GM12801 (cell line): ENCODE data around the gene NEURL1.

Experiments
- TF ChIP-seq, protein P1 (sequence below): IDR thresholded peaks from one replicate; pipeline ENCODE4 v1.5.1; 2011; ENCODE audit warnings: control low read depth; ENCODE audit not compliant: insufficient read length; ENCODE audit errors: extremely low read depth

The NEURL1 gene

DNA sequence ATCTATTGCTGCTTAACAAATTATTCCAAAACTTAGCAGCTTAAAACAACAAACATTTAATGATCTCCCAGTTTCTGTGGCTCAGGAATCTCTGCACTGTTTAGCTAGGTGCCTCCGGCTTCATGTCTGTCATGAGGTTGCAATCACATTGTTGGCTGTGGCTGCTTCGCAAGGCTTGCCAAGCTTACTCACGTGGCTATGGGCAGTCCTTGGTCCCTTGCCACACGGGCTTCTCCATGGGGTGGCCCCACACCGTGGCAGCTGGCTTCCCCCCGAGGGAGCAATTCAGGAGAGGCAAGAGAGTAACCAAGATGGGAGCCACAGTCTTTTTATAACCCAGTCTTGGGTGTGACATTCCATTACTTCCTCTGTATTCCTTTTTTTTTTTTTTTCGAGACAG lies 67.4 kb downstream of the NEURL1 start:
- TF ChIP-seq, protein P1, sequence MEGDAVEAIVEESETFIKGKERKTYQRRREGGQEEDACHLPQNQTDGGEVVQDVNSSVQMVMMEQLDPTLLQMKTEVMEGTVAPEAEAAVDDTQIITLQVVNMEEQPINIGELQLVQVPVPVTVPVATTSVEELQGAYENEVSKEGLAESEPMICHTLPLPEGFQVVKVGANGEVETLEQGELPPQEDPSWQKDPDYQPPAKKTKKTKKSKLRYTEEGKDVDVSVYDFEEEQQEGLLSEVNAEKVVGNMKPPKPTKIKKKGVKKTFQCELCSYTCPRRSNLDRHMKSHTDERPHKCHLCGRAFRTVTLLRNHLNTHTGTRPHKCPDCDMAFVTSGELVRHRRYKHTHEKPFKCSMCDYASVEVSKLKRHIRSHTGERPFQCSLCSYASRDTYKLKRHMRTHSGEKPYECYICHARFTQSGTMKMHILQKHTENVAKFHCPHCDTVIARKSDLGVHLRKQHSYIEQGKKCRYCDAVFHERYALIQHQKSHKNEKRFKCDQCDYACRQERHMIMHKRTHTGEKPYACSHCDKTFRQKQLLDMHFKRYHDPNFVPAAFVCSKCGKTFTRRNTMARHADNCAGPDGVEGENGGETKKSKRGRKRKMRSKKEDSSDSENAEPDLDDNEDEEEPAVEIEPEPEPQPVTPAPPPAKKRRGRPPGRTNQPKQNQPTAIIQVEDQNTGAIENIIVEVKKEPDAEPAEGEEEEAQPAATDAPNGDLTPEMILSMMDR = no peak

DNA sequence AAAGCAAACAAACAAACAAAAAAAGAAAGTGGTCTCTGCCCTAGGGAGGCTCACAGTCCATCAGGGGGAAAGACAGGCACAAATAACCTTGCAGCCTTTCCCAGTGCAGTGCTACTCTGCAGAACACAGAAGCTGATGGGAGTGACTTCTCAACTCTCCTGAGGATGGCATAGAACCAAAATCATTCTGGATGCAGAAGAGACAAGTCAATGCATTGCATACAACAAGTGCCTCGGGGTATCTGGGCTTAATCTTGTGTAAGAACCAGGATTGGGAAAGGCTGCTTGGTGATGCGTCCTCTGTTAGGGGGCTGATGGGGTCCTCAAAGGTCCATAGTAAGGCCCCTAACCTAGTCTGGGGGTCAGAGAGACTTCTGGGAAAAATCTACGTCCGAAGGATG lies 68.9 kb downstream of the NEURL1 start:
- TF ChIP-seq, protein P1 = no peak

DNA sequence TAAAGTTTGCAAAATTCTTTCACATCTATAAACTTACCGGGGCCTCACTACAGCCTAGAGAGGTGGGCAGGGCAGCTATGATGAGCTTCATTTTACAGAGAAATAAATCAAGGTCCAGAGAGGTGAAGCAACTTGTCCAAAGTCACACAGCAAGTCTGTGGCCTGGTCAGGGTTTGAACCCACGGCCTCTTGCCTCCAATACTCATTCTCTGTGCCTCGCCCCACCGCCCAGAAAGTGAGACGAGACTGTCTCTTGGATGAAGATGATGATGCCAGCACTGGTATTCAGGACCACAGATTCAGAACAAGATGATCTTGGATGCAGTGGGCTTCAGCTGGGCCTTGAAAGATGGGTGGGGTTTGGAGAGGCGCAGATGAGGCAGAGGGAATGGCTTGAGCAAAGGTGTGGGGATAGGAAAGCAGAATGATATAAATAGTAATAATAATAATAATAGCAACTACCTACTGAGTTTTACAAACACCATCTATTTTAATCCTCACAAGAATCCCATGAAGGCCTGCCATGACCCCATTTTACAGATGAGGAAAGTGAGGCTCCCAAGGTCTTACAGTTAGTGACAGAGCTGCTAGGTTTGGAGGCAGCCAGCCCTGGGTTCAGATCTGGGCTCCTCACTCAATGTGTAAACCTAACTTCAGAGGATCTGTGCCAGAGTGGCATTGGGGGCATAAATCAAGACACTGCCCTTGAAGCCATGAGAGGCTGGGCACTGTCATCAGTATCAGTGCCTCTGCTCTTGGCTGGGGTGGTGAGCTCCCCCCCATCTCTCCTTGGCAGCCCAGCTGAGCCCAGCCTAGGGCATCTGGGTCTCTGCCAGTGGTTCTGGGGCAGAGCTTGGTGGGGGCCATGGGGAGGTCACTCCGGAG lies 70.0 kb downstream of the NEURL1 start:
- TF ChIP-seq, protein P1 = no peak

DNA sequence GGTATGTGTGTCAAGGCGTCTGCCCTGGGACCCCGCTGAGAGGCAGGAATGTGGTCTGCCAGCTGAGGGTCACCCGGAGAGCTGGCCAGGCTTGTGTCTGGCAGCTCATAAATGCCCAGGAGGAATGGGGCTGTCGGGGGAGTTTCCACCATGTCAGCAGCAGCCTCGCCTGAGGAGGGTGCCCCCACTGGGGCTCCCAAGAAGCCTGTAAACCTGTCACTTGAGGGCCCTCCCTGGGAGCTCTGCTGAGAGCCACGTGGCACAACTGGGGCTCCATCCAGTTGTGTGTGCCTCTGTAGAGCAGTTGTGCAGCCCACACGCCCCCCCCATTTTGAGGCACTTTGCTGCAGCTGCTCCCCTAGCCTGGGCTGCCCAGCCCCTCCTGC lies 70.6 kb downstream of the NEURL1 start:
- TF ChIP-seq, protein P1 = no peak

DNA sequence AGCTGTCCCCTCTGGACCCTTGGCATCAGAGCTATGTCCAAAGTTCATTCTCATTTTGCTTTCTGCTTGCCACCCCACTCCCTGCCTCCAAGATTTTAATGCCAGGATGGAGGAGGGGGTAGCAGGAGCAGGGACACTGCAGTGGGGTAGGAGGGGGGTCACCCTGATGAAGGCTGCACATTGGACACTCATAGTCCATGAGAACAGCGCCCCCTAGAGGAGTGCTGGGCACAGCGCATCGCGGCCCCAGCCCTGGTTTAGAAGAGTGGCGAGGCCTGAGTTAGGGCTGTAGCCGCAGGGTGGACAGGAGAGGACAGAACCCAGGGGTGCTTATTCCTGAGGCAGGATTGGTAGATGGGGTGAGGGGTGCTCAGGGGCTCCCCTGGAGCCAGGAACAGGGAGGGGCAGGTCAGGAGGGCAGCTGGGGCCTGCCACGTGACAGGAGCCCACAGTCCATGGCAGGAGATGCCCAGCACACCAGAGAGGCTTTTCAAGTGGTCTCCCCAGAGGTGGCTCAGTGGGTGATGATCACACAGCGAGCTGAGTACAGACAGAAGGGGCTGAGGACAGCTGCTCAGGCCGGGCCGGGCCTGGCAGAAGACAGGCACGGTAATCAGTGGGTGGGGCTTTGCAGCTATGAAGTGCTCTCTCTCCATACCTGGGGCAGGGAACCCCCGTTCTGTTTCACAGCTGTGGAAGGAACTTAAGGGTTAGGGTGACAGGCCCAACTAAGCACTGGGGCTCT lies 71.4 kb downstream of the NEURL1 start:
- TF ChIP-seq, protein P1 = no peak

DNA sequence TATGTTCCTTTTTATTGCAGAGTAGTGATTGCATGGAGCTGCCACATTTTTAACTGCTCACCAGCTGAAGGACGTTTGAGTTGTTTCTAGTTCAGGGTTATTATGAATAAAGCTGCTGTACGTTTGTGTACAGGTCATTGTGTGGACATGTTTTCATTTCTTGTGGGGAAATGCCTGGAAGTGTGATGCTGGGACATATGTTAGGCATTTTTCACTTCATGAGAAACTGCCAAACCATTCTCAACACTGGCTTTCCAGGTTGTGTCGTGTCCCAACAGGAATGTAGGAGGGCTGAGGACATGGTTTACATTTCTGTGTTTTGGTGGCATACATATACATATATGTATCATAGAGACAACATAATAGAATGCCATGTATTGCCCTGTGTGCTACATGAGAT lies 73.0 kb downstream of the NEURL1 start:
- TF ChIP-seq, protein P1 = no peak

DNA sequence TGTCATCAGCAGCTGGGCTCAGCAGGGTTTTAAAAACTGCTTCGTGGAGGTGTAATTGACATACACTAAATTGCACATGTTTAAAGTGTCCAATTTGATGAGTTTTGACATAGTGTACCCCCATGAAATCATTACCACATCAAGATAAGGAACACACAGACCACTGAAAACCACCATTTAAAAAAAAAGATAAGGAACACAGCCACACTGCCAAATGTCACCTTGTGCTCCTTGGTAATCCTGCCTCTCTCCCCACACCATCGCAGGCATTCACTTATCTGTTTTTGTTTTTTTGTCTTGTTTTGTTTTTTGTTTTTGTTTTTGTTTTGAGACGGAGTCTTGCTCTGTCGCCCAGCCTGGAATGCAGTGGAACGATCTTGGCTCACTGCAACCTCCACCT lies 75.0 kb downstream of the NEURL1 start:
- TF ChIP-seq, protein P1 = no peak
